HEK293 (cell line): ENCODE data around the gene CDC42EP1.

Source experiments
- CTCF ChIP-seq: fragments of 450-650 bp; formaldehyde crosslinking; IDR thresholded peaks from 2 replicates; pipeline ENCODE4 v1.5.1; 2016; ENCODE audit warnings: missing biosample characterization, missing genetic modification characterization
- OSR2 ChIP-seq: fragments of 450-650 bp; formaldehyde crosslinking; IDR thresholded peaks from 2 replicates; pipeline ENCODE4 v1.5.1; 2016; ENCODE audit warnings: missing biosample characterization, missing genetic modification characterization
- SALL2 ChIP-seq: fragments of 450-650 bp; formaldehyde crosslinking; IDR thresholded peaks from 2 replicates; pipeline ENCODE4 v1.5.0; 2017; ENCODE audit warnings: missing biosample characterization, mild to moderate bottlenecking, missing genetic modification characterization, borderline replicate concordance
- ZNF239 ChIP-seq: fragments of 450-650 bp; formaldehyde crosslinking; IDR thresholded peaks from 2 replicates; pipeline ENCODE4 v1.5.1; 2016; ENCODE audit warnings: missing biosample characterization, missing genetic modification characterization
- ZNF510 ChIP-seq: fragments of 450-650 bp; formaldehyde crosslinking; IDR thresholded peaks from 2 replicates; pipeline ENCODE4 v1.5.1; 2018; ENCODE audit warnings: mild to moderate bottlenecking, missing genetic modification characterization, missing biosample characterization; ENCODE audit not compliant: insufficient replicate concordance
- TF ChIP-seq, protein P1 (sequence below): fragments of 450-650 bp; formaldehyde crosslinking; IDR thresholded peaks from 2 replicates; pipeline ENCODE4 v1.5.1; 2016; ENCODE audit warnings: missing biosample characterization, missing genetic modification characterization
- TF ChIP-seq, protein P2 (sequence below): fragments of 450-650 bp; formaldehyde crosslinking; IDR thresholded peaks from 2 replicates; pipeline ENCODE4 v1.5.1; 2016; ENCODE audit warnings: missing biosample characterization, missing genetic modification characterization, low read depth
- TF ChIP-seq, protein P3 (sequence below): fragments of 450-650 bp; formaldehyde crosslinking; conservative IDR thresholded peaks from 2 replicates; pipeline ENCODE4 v1.5.1; 2016; ENCODE audit warnings: low read depth, missing biosample characterization, missing genetic modification characterization

- TF ChIP-seq CTCF (tag by site-specific recombination) (no peak), ZNF510 (tag by site-specific recombination) (no peak), ZNF239 (tag by site-specific recombination) (no peak), OSR2 (tag by site-specific recombination) (no peak), SALL2 (tag by site-specific recombination) (no peak)
- TF ChIP-seq, protein P1, sequence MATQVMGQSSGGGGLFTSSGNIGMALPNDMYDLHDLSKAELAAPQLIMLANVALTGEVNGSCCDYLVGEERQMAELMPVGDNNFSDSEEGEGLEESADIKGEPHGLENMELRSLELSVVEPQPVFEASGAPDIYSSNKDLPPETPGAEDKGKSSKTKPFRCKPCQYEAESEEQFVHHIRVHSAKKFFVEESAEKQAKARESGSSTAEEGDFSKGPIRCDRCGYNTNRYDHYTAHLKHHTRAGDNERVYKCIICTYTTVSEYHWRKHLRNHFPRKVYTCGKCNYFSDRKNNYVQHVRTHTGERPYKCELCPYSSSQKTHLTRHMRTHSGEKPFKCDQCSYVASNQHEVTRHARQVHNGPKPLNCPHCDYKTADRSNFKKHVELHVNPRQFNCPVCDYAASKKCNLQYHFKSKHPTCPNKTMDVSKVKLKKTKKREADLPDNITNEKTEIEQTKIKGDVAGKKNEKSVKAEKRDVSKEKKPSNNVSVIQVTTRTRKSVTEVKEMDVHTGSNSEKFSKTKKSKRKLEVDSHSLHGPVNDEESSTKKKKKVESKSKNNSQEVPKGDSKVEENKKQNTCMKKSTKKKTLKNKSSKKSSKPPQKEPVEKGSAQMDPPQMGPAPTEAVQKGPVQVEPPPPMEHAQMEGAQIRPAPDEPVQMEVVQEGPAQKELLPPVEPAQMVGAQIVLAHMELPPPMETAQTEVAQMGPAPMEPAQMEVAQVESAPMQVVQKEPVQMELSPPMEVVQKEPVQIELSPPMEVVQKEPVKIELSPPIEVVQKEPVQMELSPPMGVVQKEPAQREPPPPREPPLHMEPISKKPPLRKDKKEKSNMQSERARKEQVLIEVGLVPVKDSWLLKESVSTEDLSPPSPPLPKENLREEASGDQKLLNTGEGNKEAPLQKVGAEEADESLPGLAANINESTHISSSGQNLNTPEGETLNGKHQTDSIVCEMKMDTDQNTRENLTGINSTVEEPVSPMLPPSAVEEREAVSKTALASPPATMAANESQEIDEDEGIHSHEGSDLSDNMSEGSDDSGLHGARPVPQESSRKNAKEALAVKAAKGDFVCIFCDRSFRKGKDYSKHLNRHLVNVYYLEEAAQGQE (tag by site-specific recombination): no peak
- TF ChIP-seq, protein P2, sequence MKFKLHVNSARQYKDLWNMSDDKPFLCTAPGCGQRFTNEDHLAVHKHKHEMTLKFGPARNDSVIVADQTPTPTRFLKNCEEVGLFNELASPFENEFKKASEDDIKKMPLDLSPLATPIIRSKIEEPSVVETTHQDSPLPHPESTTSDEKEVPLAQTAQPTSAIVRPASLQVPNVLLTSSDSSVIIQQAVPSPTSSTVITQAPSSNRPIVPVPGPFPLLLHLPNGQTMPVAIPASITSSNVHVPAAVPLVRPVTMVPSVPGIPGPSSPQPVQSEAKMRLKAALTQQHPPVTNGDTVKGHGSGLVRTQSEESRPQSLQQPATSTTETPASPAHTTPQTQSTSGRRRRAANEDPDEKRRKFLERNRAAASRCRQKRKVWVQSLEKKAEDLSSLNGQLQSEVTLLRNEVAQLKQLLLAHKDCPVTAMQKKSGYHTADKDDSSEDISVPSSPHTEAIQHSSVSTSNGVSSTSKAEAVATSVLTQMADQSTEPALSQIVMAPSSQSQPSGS: no peak
- TF ChIP-seq, protein P3, sequence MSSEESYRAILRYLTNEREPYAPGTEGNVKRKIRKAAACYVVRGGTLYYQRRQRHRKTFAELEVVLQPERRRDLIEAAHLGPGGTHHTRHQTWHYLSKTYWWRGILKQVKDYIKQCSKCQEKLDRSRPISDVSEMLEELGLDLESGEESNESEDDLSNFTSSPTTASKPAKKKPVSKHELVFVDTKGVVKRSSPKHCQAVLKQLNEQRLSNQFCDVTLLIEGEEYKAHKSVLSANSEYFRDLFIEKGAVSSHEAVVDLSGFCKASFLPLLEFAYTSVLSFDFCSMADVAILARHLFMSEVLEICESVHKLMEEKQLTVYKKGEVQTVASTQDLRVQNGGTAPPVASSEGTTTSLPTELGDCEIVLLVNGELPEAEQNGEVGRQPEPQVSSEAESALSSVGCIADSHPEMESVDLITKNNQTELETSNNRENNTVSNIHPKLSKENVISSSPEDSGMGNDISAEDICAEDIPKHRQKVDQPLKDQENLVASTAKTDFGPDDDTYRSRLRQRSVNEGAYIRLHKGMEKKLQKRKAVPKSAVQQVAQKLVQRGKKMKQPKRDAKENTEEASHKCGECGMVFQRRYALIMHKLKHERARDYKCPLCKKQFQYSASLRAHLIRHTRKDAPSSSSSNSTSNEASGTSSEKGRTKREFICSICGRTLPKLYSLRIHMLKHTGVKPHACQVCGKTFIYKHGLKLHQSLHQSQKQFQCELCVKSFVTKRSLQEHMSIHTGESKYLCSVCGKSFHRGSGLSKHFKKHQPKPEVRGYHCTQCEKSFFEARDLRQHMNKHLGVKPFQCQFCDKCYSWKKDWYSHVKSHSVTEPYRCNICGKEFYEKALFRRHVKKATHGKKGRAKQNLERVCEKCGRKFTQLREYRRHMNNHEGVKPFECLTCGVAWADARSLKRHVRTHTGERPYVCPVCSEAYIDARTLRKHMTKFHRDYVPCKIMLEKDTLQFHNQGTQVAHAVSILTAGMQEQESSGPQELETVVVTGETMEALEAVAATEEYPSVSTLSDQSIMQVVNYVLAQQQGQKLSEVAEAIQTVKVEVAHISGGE (tag by site-specific recombination): no peak
Observed at GRCh38 chr22:37552524-37553163, 7.6 kb upstream of the CDC42EP1 start.
